Stimulated activated CD8-positive, alpha-beta memory T cell treated with anti-CD3 and anti-CD28 coated beads, Interleukin-7, amount 100 ng/mL, for 4 hours (primary cell): ENCODE data around the gene APCDD1.
"Not testable (repeated sequence)": the region's sequence is repeated elsewhere in the genome, so short reads cannot be mapped to it uniquely, and the experiment has no call there.

Experiments used
- DNase-seq, 2 donors: peaks; one replicate each; pipeline ENCODE4 v3.0.0-alpha.2; 2020; ENCODE audit warnings: low read depth in 2 of 2

APCDD1 gene

GRCh38 chr18:10462597-10462996 is 8.2 kb downstream of the APCDD1 start:
- DNase-seq = no peak

GRCh38 chr18:10463096-10463495 is 8.7 kb downstream of the APCDD1 start:
- DNase-seq = no peak

GRCh38 chr18:10463741-10464140 is 9.3 kb downstream of the APCDD1 start:
- no peak for DNase-seq

GRCh38 chr18:10464161-10464648 is 9.8 kb downstream of the APCDD1 start:
- not testable (repeated sequence) for DNase-seq

DNA sequence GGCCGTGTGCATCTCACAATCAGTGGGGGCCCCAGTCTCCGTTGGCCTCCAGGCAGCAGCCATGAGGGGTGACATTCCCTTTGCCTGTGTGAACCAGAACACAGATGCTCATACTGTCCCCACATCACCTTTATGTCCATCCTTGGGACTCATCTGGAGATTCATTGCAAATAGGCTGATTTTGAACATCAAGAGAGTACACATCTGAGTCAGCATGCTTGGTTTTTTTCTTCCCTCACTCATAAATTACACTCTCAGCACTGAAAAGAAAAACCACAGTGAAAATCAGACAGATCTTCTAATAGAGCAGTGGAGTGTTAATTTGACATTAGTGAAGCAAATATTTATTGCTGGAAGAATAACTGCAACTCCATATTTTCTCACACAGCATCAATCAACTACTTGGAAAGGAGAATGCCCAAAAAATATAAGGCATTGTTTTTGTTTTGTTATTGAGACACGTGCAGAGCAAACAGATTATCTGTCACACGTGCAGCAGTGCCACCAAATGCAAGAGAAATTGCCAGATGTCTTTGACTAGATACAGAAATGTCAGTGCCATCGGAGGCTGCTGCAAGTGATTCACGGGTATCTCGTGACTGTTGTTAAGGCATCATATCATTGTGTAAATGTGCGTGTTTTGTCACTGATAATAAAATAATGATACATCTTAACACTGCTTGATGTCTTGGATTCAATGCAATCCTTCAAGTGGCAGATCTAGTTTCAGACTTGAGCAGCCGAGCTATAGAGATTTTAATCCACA is 10.9 kb downstream of the APCDD1 start:
- DNase-seq = no peak

DNA sequence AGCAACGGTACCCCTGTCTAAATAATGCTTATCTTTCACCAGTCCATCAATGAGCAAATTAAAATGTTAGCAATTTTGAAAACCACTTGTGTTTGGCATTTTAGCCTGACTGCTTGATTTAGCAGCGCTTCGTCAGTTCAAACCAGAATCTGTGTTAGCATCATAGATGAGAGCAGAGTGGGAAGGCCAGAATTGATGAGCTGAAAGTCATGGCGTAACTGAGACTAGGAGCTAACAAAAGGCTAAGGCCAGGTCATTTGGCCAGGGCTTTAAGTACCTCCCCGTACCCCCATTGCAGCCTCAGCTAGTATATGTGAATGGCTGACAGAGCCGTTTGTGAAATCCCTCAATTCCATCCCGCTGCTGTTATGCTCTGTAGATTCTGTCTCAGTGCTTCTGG is 16.0 kb downstream of the APCDD1 start:
- no peak for DNase-seq

GRCh38 chr18:10471574-10471973 is 17.1 kb downstream of the APCDD1 start:
- DNase-seq = no peak

GRCh38 chr18:10473132-10473531 is 18.7 kb downstream of the APCDD1 start:
- DNase-seq = no peak

- no peak for DNase-seq
Measured at GRCh38 chr18:10474309-10474708, 19.9 kb downstream of the APCDD1 start.

GRCh38 chr18:10475276-10475653 is 20.8 kb downstream of the APCDD1 start:
- DNase-seq = no peak

DNA sequence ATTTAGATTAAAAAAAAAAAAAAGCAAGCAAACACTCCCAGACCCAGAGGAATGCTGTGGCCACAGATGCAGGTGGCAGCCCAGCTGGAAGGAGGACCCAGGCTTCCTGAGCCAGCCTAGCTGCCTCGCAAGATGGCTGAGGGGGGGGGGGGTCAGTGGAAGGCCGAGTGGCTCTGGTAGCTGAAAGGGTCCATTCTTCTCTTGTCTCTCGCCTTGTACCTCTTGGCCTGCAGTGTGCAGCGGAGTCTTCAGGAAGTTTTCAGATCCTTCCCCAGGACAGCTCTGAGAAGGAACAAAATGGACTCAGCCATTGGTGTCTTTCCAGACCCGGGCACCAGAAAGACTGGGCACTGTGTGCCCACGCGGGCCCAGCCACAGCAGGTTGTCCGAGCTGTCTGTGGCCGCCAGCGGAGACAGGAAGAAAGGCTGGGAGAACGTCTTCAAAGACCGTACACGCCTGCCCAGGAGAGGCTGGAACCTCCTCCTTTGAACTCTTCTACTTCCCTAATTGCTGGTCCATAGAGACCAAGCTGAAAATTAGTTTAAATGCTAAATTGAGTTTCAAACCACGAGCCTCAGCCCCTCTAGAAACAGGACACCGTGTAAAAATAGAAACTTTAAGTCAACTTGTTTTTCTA is 21.3 kb downstream of the APCDD1 start:
- no peak for DNase-seq

DNA sequence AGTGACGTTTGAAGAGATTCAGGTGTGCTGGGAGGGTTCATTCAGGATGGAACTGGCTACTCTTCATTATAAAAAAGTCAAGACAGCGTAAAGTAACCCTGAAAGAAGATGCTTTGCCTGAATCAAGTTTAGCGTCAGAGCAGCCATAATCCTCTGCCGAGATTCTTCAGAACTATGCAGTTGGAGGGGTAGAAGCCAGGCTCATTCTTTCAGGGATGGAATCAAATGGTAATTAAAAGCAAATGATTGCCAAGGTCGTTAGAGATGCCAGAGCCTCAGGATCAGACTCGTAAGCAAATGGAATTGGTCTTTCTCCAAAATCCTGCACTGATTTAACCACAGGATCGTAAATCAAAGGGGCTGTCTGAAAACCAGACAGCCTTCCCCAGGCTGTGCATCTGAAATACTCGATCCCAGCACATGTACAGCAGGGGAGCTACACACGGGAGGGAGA is 21.9 kb downstream of the APCDD1 start:
- no peak for DNase-seq

DNA sequence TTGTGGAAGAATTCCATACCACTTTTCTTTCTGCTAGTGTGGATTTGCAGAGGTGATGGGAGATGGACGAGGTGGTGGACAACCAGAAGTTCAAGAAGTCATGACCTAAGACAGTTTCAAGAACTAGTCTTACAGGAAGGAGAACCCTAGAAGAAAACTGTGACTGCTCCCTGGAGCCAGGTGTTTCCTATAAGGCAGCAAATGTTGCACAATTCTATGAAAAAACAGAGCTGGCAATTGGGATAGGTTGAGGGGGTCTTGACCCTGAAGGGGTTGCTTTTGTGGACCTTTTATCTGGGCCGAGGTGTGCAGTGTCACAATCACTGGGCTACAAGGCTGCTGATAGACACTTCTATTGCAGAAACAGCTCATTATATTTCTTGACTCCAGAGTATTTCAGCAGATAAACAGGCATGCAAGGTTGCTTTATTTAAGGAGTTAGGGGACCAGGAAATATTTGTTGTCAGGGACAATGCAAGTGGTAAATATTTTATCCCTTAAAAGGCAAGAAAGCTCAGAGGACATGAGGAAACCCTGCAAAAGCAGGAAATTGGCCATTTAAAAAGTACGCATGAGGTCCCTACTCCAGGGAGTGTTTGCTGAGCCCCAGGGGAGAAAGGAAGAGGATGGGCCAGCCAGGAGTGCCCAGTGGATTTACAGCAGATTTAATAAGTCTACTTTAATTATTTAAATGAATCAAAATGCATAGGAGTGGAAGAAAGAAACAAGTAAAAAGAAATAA is 22.9 kb downstream of the APCDD1 start:
- no peak for DNase-seq

- DNase-seq = no peak
Measured at GRCh38 chr18:10477863-10478260, 23.4 kb downstream of the APCDD1 start.

GRCh38 chr18:10481831-10482230 is 27.4 kb downstream of the APCDD1 start:
- no peak for DNase-seq

- DNase-seq = no peak
Measured at GRCh38 chr18:10482363-10482984, 28.0 kb downstream of the APCDD1 start.

DNA sequence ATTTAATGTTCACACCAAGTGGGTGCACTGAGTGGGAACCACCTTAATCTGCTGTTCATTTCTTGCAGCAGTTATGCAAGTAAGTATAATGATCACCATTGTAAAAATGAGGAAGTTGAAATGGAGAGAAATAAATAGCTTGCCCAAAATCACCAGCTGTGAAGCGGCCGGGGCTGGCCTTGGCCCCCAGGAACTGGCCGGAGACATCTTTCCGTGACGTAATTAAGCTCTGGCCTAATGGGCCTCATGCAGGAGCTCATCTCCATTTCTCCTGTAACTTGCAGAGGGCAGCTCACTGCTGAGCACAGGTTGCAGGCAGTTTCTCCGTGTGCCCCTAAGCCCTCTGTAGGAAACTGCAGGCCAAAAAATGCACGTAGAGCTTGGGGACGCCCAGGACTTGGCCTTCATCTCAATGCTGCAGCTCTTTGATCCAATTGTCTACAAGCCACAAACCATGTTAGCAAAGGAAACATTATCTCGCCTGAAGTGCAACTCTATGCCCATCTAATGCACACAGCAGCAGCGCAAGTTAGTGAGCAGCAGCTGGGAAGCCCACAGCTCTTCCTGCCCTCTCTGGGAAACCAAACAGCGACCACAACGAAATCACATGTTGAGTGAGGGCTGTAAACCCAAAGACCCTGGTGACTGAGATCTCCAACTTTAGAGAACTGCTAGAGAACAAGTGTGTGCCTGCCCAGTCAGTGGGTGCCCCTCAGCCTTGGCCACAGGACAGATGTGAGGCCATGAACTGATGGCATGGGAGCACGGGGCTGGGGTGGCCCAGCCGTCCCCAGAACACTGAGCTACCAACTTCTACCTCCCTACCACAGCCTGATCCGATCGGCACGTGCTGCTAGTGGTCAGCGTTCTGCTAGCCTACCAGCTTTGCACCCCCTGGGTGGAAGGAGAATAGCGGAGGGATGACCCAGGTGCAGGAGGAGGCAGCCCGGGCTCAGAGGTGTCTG is 28.8 kb downstream of the APCDD1 start:
- no peak for DNase-seq

- DNase-seq = no peak
Measured at GRCh38 chr18:10485475-10485874, 31.0 kb downstream of the APCDD1 start.

- DNase-seq = no peak
Measured at GRCh38 chr18:10486362-10486761, 31.9 kb downstream of the APCDD1 start.

- no peak for DNase-seq
Measured at GRCh38 chr18:10487154-10487553, 32.7 kb downstream of the APCDD1 start.

DNA sequence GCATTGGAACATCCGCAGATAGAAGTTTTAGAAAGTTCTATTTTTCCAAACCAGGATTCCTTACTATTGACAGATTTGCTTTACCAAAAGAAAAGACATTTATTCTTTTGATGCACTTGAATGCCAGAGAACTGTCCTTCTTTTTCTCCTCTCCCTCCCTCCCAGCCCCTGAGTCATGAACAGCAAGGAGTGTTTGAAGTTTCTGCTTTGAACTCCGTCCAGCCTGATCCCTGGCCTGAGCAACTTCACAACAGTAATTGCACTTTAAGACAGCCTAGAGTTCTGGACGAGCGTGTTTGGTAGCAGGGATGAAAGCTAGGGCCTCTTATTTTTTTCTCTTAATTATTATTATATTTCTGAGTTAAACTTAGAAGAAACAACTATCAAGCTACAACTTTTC is 33.6 kb downstream of the APCDD1 start:
- no peak for DNase-seq
